Measurements from ENCODE around the gene EEFSEC. TPM values are rescaled to one million over a fixed set of nuclear protein-coding genes. Genes with fewer than 3 reads are reported as not detected.

Gene EEFSEC
- total RNA-seq, 1 donor from 2014 or later: 12.6 TPM

GRCh38 chr3:128395500-128396162 lies 242.3 kb downstream of the EEFSEC start:
- Histone ChIP-seq H3K36me3 (ENCODE audit: control insufficient read depth, insufficient read depth, low read length) (no peaks in the 10 kb centered on the region), H3K4me3 (ENCODE audit: low read depth, low read length) (no peak overlapping the region), H3K27me3 (ENCODE audit: control insufficient read depth, insufficient read depth, low read length) (no peaks in the 10 kb centered on the region)
- TF ChIP-seq CTCF (IDR thresholded peaks at IDR 0.05; ENCODE audit: insufficient read depth, low read length, poor library complexity, severe bottlenecking): no peak
- no peak for DNase-seq (ENCODE audit: low read depth)

GRCh38 chr3:128397484-128397883 lies 244.2 kb downstream of the EEFSEC start:
- TF ChIP-seq CTCF (IDR thresholded peaks at IDR 0.05; ENCODE audit: insufficient read depth, low read length, poor library complexity, severe bottlenecking): no peak
- no peak for DNase-seq (ENCODE audit: low read depth)
- no peaks in the 10 kb centered on the region for H3K27me3 ChIP-seq (ENCODE audit: control insufficient read depth, insufficient read depth, low read length)
- no peak overlapping the region for H3K4me3 ChIP-seq (ENCODE audit: low read depth, low read length)
- H3K36me3 ChIP-seq (ENCODE audit: control insufficient read depth, insufficient read depth, low read length): no peaks in the 10 kb centered on the region

GRCh38 chr3:128398586-128398985 lies 245.3 kb downstream of the EEFSEC start:
- DNase-seq (ENCODE audit: low read depth): no peak
- Histone ChIP-seq H3K36me3 (ENCODE audit: control insufficient read depth, insufficient read depth, low read length) (no peaks in the 10 kb centered on the region), H3K4me3 (ENCODE audit: low read depth, low read length) (no peak overlapping the region), H3K27me3 (ENCODE audit: control insufficient read depth, insufficient read depth, low read length) (peaks cover 2% of the 10 kb centered on the region)
- no peak for TF ChIP-seq CTCF (IDR thresholded peaks at IDR 0.05; ENCODE audit: insufficient read depth, low read length, poor library complexity, severe bottlenecking)

GRCh38 chr3:128399221-128399915 lies 246.1 kb downstream of the EEFSEC start:
- H3K4me3 ChIP-seq (ENCODE audit: low read depth, low read length): no peak overlapping the region
- DNase-seq (ENCODE audit: low read depth): no peak
- H3K27me3 ChIP-seq (ENCODE audit: control insufficient read depth, insufficient read depth, low read length): peaks cover 2% of the 10 kb centered on the region
- H3K36me3 ChIP-seq (ENCODE audit: control insufficient read depth, insufficient read depth, low read length): no peaks in the 10 kb centered on the region
- TF ChIP-seq CTCF (IDR thresholded peaks at IDR 0.05; ENCODE audit: insufficient read depth, low read length, poor library complexity, severe bottlenecking): no peak

GRCh38 chr3:128400671-128401070 lies 247.4 kb downstream of the EEFSEC start:
- Histone ChIP-seq H3K27me3 (ENCODE audit: control insufficient read depth, insufficient read depth, low read length) (peaks cover 2% of the 10 kb centered on the region), H3K4me3 (ENCODE audit: low read depth, low read length) (no peak overlapping the region), H3K36me3 (ENCODE audit: control insufficient read depth, insufficient read depth, low read length) (no peaks in the 10 kb centered on the region)
- DNase-seq (ENCODE audit: low read depth): no peak
- TF ChIP-seq CTCF (IDR thresholded peaks at IDR 0.05; ENCODE audit: insufficient read depth, low read length, poor library complexity, severe bottlenecking): no peak
